H9 (cell line): ENCODE data around the gene LRRTM1. TPM values are rescaled to one million over a fixed set of nuclear protein-coding genes. Genes with fewer than 3 reads are reported as not detected.

ENCODE experiments used
- DNase-seq: peaks from one replicate; pipeline ENCODE4 v3.0.0-alpha.2; 2017
- H2AFZ ChIP-seq: one replicate; pipeline ENCODE4 v1.6.1; 2013; ENCODE audit warnings: mild to moderate bottlenecking, low read length, control low read depth, moderate library complexity
- H2AK5ac ChIP-seq: 2 replicates; pipeline ENCODE4 v1.6.1; 2013; ENCODE audit warnings: low read length, control low read depth, mixed read lengths; ENCODE audit not compliant: insufficient read length
- H2BK120ac ChIP-seq: one replicate; pipeline ENCODE4 v1.6.1; 2013; ENCODE audit warnings: low read depth, mild to moderate bottlenecking, low read length, control low read depth, inconsistent platforms; ENCODE audit not compliant: poor library complexity, severe bottlenecking
- H2BK12ac ChIP-seq: 2 replicates; pipeline ENCODE4 v1.6.1; 2013; ENCODE audit warnings: low read length, control low read depth, mixed read lengths, low read depth; ENCODE audit not compliant: insufficient read length
- H2BK15ac ChIP-seq: 2 replicates; pipeline ENCODE4 v1.6.1; 2013; ENCODE audit warnings: low read depth, low read length, control low read depth
- H2BK20ac ChIP-seq: one replicate; pipeline ENCODE4 v1.6.1; 2013; ENCODE audit warnings: low read depth, mild to moderate bottlenecking, low read length, control low read depth, inconsistent platforms; ENCODE audit not compliant: poor library complexity, severe bottlenecking
- H2BK5ac ChIP-seq: 2 replicates; pipeline ENCODE4 v1.6.1; 2013; ENCODE audit warnings: low read length, control low read depth, mixed read lengths; ENCODE audit not compliant: insufficient read length
- H3K14ac ChIP-seq: 2 replicates; pipeline ENCODE4 v1.6.1; 2013; ENCODE audit warnings: low read length, control low read depth; ENCODE audit not compliant: insufficient read depth
- H3K18ac ChIP-seq: 2 replicates; pipeline ENCODE4 v1.6.1; 2013; ENCODE audit warnings: low read depth, mild to moderate bottlenecking, mixed read lengths, low read length, control low read depth; ENCODE audit not compliant: insufficient read length
- H3K23ac ChIP-seq: 2 replicates; pipeline ENCODE4 v1.6.1; 2013; ENCODE audit warnings: low read length, control low read depth, mixed read lengths, low read depth; ENCODE audit not compliant: insufficient read length
- H3K23me2 ChIP-seq: 2 replicates; pipeline ENCODE4 v1.6.1; 2013; ENCODE audit warnings: low read depth, mild to moderate bottlenecking, mixed read lengths, low read length, control low read depth; ENCODE audit not compliant: insufficient read length, poor library complexity, severe bottlenecking
- H3K27ac ChIP-seq: 2 replicates; pipeline ENCODE4 v1.5.1; 2013; ENCODE audit warnings: low read length, control low read depth, mixed read lengths, low read depth; ENCODE audit not compliant: insufficient read length
- H3K27me3 ChIP-seq: 2 replicates; pipeline ENCODE4 v1.6.1; 2013; ENCODE audit warnings: low read length, control low read depth, inconsistent platforms; ENCODE audit not compliant: insufficient read depth
- H3K4ac ChIP-seq: 2 replicates; pipeline ENCODE4 v1.6.1; 2013; ENCODE audit warnings: low read depth, mild to moderate bottlenecking, control low read depth, inconsistent platforms, low read length, moderate library complexity
- H3K4me1 ChIP-seq: 2 replicates; pipeline ENCODE4 v1.6.1; 2013; ENCODE audit warnings: low read length, control low read depth, inconsistent platforms; ENCODE audit not compliant: insufficient read depth
- H3K4me2 ChIP-seq: 2 replicates; pipeline ENCODE4 v1.6.1; 2013; ENCODE audit warnings: low read length, control low read depth, mixed read lengths; ENCODE audit not compliant: insufficient read length, insufficient read depth
- H3K56ac ChIP-seq: 2 replicates; pipeline ENCODE4 v1.6.1; 2013; ENCODE audit warnings: low read depth, mild to moderate bottlenecking, mixed read lengths, low read length, control low read depth; ENCODE audit not compliant: insufficient read length
- H3K79me1 ChIP-seq: 2 replicates; pipeline ENCODE4 v1.6.1; 2013; ENCODE audit warnings: low read depth, mild to moderate bottlenecking, moderate library complexity, low read length, control low read depth, inconsistent platforms; ENCODE audit not compliant: insufficient read depth, poor library complexity, severe bottlenecking
- H3K79me2 ChIP-seq: 2 replicates; pipeline ENCODE4 v1.6.1; 2013; ENCODE audit warnings: low read length, control low read depth, inconsistent platforms; ENCODE audit not compliant: insufficient read depth
- H3K9ac ChIP-seq: 2 replicates; pipeline ENCODE4 v1.6.1; 2013; ENCODE audit warnings: low read length, control low read depth, mixed read lengths; ENCODE audit not compliant: insufficient read length; ENCODE audit errors: extremely low read depth
- H3K9me3 ChIP-seq: one replicate; pipeline ENCODE4 v1.6.1; 2013; ENCODE audit warnings: low read depth, low read length, inconsistent platforms; ENCODE audit not compliant: control insufficient read depth
- H3T11ph ChIP-seq: one replicate; pipeline ENCODE4 v1.6.1; 2013; ENCODE audit warnings: mild to moderate bottlenecking, low read length, control low read depth, inconsistent platforms
- H4K20me1 ChIP-seq: one replicate; pipeline ENCODE4 v1.6.1; 2013; ENCODE audit not compliant: control insufficient read depth, insufficient read length, insufficient read depth
- H4K5ac ChIP-seq: 2 replicates; pipeline ENCODE4 v1.6.1; 2013; ENCODE audit warnings: low read depth, mild to moderate bottlenecking, mixed read lengths, low read length, control low read depth; ENCODE audit not compliant: insufficient read length
- H4K8ac ChIP-seq: replicated peaks from 2 replicates; pipeline ENCODE4 v1.6.1; 2013; ENCODE audit warnings: low read length, control low read depth, mixed read lengths, low read depth; ENCODE audit not compliant: insufficient read length
- H4K91ac ChIP-seq: 2 replicates; pipeline ENCODE4 v1.6.1; 2013; ENCODE audit warnings: low read depth, mild to moderate bottlenecking, moderate library complexity, mixed read lengths, low read length, control low read depth; ENCODE audit not compliant: insufficient read length
- H3K27ac Mint-ChIP-seq, 3 experiments: 2 replicates in 2 of 3; 3 replicates in 1 of 3; pipeline ENCODE4 v1.8.0; 2020 to 2021; ENCODE audit warnings: mixed read lengths in 3 of 3, mild to moderate bottlenecking in 1 of 3, moderate library complexity in 1 of 3
- H3K27me3 Mint-ChIP-seq: 2 replicates; pipeline ENCODE4 v1.8.0; 2021; ENCODE audit warnings: low read depth, mild to moderate bottlenecking, moderate library complexity, mixed read lengths
- H3K36me3 Mint-ChIP-seq, 3 experiments: 2 replicates in 2 of 3; 3 replicates in 1 of 3; pipeline ENCODE4 v1.8.0; 2020 to 2021; ENCODE audit warnings: low read depth in 3 of 3, mixed read lengths in 3 of 3; ENCODE audit not compliant: insufficient read depth in 1 of 3
- H3K4me1 Mint-ChIP-seq, 2 experiments: 2 replicates each; pipeline ENCODE4 v1.8.0; 2020; ENCODE audit warnings: mixed read lengths in 2 of 2
- H3K4me3 Mint-ChIP-seq, 2 experiments: 2 replicates in 1 of 2; 3 replicates in 1 of 2; pipeline ENCODE4 v1.8.0; 2020 to 2021; ENCODE audit warnings: mild to moderate bottlenecking in 2 of 2, mixed read lengths in 2 of 2, moderate library complexity in 1 of 2
- H3K9me3 Mint-ChIP-seq, 2 experiments: 2 replicates in 1 of 2; 3 replicates in 1 of 2; pipeline ENCODE4 v1.8.0; 2020; ENCODE audit warnings: mild to moderate bottlenecking in 2 of 2, mixed read lengths in 2 of 2, moderate library complexity in 1 of 2
- CTCF ChIP-seq: fragments of 200-600 bp; sonication (generic); conservative IDR thresholded peaks from 3 replicates; pipeline ENCODE4 v1.8.0; 2021; ENCODE audit warnings: antibody characterized with exemption, mild to moderate bottlenecking
- WGBS: extraction: QIAGEN DNeasy Blood & Tissue Kit; methylation state at CpG from one replicate; pipeline ENCODE4 v1.1.7; 2013; ENCODE audit warnings: missing lambda C conversion rate, low lambda C conversion rate, mixed read lengths; ENCODE audit not compliant: insufficient read length; ENCODE audit errors: extremely low coverage; 5-methylcytosine and 5-hydroxymethylcytosine counted together
- total RNA-seq: library from RNA; stranded (reverse); gene quantifications from 2 replicates; pipeline ENCODE4 v1.2.1, GENCODE V29; 2021

LRRTM1 gene
- total RNA-seq, 1 experiment from 2014 or later, result 1.2 TPM

- no peaks in the 10 kb centered on the region for H3K27me3 Mint-ChIP-seq
- peaks cover 3 to 7% of the 10 kb centered on the region in 2 experiments for H3K4me1 Mint-ChIP-seq
Measured at GRCh38 chr2:80288576-80288975, 16.0 kb downstream of the LRRTM1 start.

More at GRCh38 chr2:80288576-80288975, 16.0 kb downstream of the LRRTM1 start:
- Histone ChIP-seq H2BK5ac (no peak overlapping the region), H3K9ac (no peak overlapping the region), H3K14ac (no peak overlapping the region), H2BK20ac (no peak overlapping the region), H4K5ac (no peak overlapping the region), H2BK15ac (no peak overlapping the region), H4K8ac (no peak overlapping the region), H3K27me3 (no peaks in the 10 kb centered on the region), H3T11ph (no peak overlapping the region), H3K4me2 (no peak overlapping the region), H3K4ac (no peak overlapping the region), H3K23me2 (no peaks in the 10 kb centered on the region), H2BK12ac (no peak overlapping the region), H2AK5ac (no peak overlapping the region), H4K91ac (no peak overlapping the region), H3K9me3 (no peaks in the 10 kb centered on the region), H3K23ac (no peak overlapping the region), H2AFZ (no peak overlapping the region), H4K20me1 (no peaks in the 10 kb centered on the region), H2BK120ac (no peak overlapping the region), H3K79me2 (no peaks in the 10 kb centered on the region), H3K27ac (no peak overlapping the region), H3K56ac (no peak overlapping the region), H3K18ac (no peak overlapping the region), H3K79me1 (no peaks in the 10 kb centered on the region), H3K4me1 (no peaks in the 10 kb centered on the region)
- no peak overlapping the region for H3K4me3 Mint-ChIP-seq
- WGBS, result no CpG with 5 or more reads among the region's 5 CpGs
- H3K36me3 Mint-ChIP-seq, result no peaks in the 10 kb centered on the region
- no peak for TF ChIP-seq CTCF
- H3K9me3 Mint-ChIP-seq, result no peaks in the 10 kb centered on the region; a peak in 1 of 5 replicates
- no peak for DNase-seq
- H3K27ac Mint-ChIP-seq, result no peak overlapping the region; a peak in 1 of 7 replicates
